Breast epithelium (tissue), 4 donors: ENCODE data around the gene ZNF180. TPM values are rescaled to one million over a fixed set of nuclear protein-coding genes. Genes with fewer than 3 reads are reported as not detected.
"Not testable (repeated sequence)": the region's sequence is repeated elsewhere in the genome, so short reads cannot be mapped to it uniquely, and the experiment has no call there.

Source experiments
- DNase-seq, 2 donors: peaks; one replicate each; pipeline ENCODE4 v3.0.0-alpha.2; 2019; ENCODE audit warnings: low spot score in 2 of 2
- H3K27ac ChIP-seq, 2 donors: fragments of 200-600 bp; sonication (generic) in 1 of 2; one replicate each; pipeline ENCODE4 v1.5.1; 2016 to 2019; ENCODE audit warnings: mild to moderate bottlenecking in 1 of 2
- H3K27me3 ChIP-seq, 2 donors: fragments of 200-600 bp; sonication (generic) in 1 of 2; one replicate each; pipeline versions ENCODE4 v1.5.1 to v1.6.0; 2017 to 2019; ENCODE audit warnings: control low read depth in 1 of 2, mild to moderate bottlenecking in 1 of 2
- H3K36me3 ChIP-seq: fragments of 200-600 bp; one replicate; pipeline ENCODE4 v1.5.1; 2019
- H3K4me1 ChIP-seq, 2 donors: fragments of 200-600 bp; sonication (generic); one replicate each; pipeline ENCODE4 v1.5.1; 2016 to 2019; ENCODE audit warnings: control low read depth in 1 of 2
- H3K4me3 ChIP-seq, 3 donors: fragments of 200-600 bp; sonication (generic); 1 replicate in 2 of 3; 2 replicates in 1 of 3; pipeline ENCODE4 v1.5.1; 2016 to 2019; ENCODE audit warnings: mild to moderate bottlenecking in 3 of 3, moderate library complexity in 2 of 3
- H3K9me3 ChIP-seq, 2 donors: fragments of 200-600 bp; sonication (generic) in 1 of 2; one replicate each; pipeline ENCODE4 v1.5.1; 2016 to 2019; ENCODE audit warnings: control low read depth in 1 of 2
- CTCF ChIP-seq, 3 donors: fragments of 450-650 bp; IDR thresholded peaks; one replicate each; pipeline ENCODE4 v1.5.1; 2016 to 2017; ENCODE audit warnings: antibody characterized with exemption in 3 of 3, mild to moderate bottlenecking in 3 of 3, moderate library complexity in 3 of 3
- POLR2A ChIP-seq: fragments of 450-650 bp; IDR thresholded peaks from one replicate; pipeline ENCODE4 v1.6.1; 2016; ENCODE audit warnings: antibody characterized with exemption, mild to moderate bottlenecking, moderate library complexity
- POLR2AphosphoS5 ChIP-seq, 3 donors: sonication (generic); formaldehyde crosslinking; IDR thresholded peaks; one replicate each; pipeline ENCODE4 v1.6.1; 2017; ENCODE audit warnings: antibody characterized with exemption in 3 of 3
- intact Hi-C: fragments of 100-400 bp; cut with DNase I; formaldehyde crosslinking; loops from one replicate; pipeline ENCODE4 v1.15.1; 2023; ENCODE audit warnings: low total_unique reads
- total RNA-seq, 3 donors: library from RNA; depleted of rRNA; stranded (reverse); fragments of >200 nt; gene quantifications; one replicate each; pipeline ENCODE4 v1.1.0, GENCODE V29; 2016

ZNF180 gene
- total RNA-seq, 3 donors from 2014 or later = 9.0 to 28.5 (median 9.8) TPM

- Histone ChIP-seq H3K9me3 (peaks cover 49 to 51% of the 10 kb centered on the region in 2 donors), H3K4me3 (peak overlapping the region; percentile 53 to 97 (median 78)), H3K36me3 (peaks cover 30% of the 10 kb centered on the region), H3K27ac (no peak overlapping the region), H3K4me1 (peaks cover 0 to 5% of the 10 kb centered on the region in 2 donors), H3K27me3 (no peaks in the 10 kb centered on the region)
- no peak for TF ChIP-seq CTCF (IDR thresholded peaks at IDR 0.05)
- TF ChIP-seq POLR2AphosphoS5 (IDR thresholded peaks at IDR 0.05) = no peak
- no peak for TF ChIP-seq POLR2A
- intact Hi-C loops = no loop called here
- DNase-seq = no peak
These were observed 1.3 kb downstream of the ZNF180 start for GRCh38 chr19:44498988-44499387.

- Histone ChIP-seq H3K4me1 (peaks cover 0 to 5% of the 10 kb centered on the region in 2 donors), H3K9me3 (peaks cover 72 to 74% of the 10 kb centered on the region in 2 donors), H3K27me3 (no peaks in the 10 kb centered on the region), H3K36me3 (peaks cover 53% of the 10 kb centered on the region), H3K4me3 (no peak overlapping the region), H3K27ac (no peak overlapping the region)
- intact Hi-C loops = no loop called here
- no peak for TF ChIP-seq CTCF (IDR thresholded peaks at IDR 0.05)
- no peak for TF ChIP-seq POLR2A
- TF ChIP-seq POLR2AphosphoS5 (IDR thresholded peaks at IDR 0.05) = no peak
- DNase-seq = no peak
These were observed 3.6 kb downstream of the ZNF180 start for GRCh38 chr19:44496711-44497110.

- no peak for DNase-seq
- peaks cover 97 to 100% of the 10 kb centered on the region in 2 donors for H3K9me3 ChIP-seq
- TF ChIP-seq POLR2AphosphoS5 (IDR thresholded peaks at IDR 0.05) = no peak
- TF ChIP-seq CTCF (IDR thresholded peaks at IDR 0.05) = no peak
- TF ChIP-seq POLR2A = no peak
- peak overlapping the region in 1 of 3 donors; percentile 2 for H3K4me3 ChIP-seq
- intact Hi-C loops = no loop called here
- no peaks in the 10 kb centered on the region for H3K4me1 ChIP-seq
- peaks cover 43% of the 10 kb centered on the region for H3K36me3 ChIP-seq
- H3K27ac ChIP-seq = no peak overlapping the region
- H3K27me3 ChIP-seq = no peaks in the 10 kb centered on the region
These were observed 23.5 kb downstream of the ZNF180 start for GRCh38 chr19:44476559-44477408.

GRCh38 chr19:44468730-44469129 lies 31.6 kb downstream of the ZNF180 start:
- DNase-seq, H3K36me3 ChIP-seq, H3K27me3 ChIP-seq, H3K4me1 ChIP-seq, intact Hi-C loops, H3K27ac ChIP-seq: not testable (repeated sequence)
- H3K9me3 ChIP-seq = peaks cover 60 to 93% of the 10 kb centered on the region in 2 donors
- peak overlapping the region in 1 of 3 donors; percentile 22 for H3K4me3 ChIP-seq

- H3K27me3 ChIP-seq, H3K4me1 ChIP-seq, H3K27ac ChIP-seq, DNase-seq, H3K4me3 ChIP-seq, intact Hi-C loops, H3K36me3 ChIP-seq: not testable (repeated sequence)
- H3K9me3 ChIP-seq = peaks cover 30 to 96% of the 10 kb centered on the region in 2 donors
These were observed 37.6 kb downstream of the ZNF180 start for GRCh38 chr19:44462600-44463286.

GRCh38 chr19:44456016-44456415 lies 44.3 kb downstream of the ZNF180 start:
- H3K4me1 ChIP-seq, intact Hi-C loops, H3K27me3 ChIP-seq, DNase-seq, H3K36me3 ChIP-seq, H3K27ac ChIP-seq, H3K4me3 ChIP-seq: not testable (repeated sequence)
- peaks cover 30 to 78% of the 10 kb centered on the region in 2 donors for H3K9me3 ChIP-seq
